ENCODE measurements around the gene FHL1. TPM values are rescaled to one million over a fixed set of nuclear protein-coding genes. Genes with fewer than 3 reads are reported as not detected.

Gene FHL1
- total and polyA plus RNA-seq, 12 donors = 367 to 3,919 (median 2,586) TPM

- ATAC-seq (no peak), DNase-seq (no peak)
- no peak for TF ChIP-seq CTCF (IDR thresholded peaks at IDR 0.05)
- intact Hi-C loops (cut with DNase I) = no loop called here
- Histone ChIP-seq H3K27me3 (peaks cover 0 to 16% (median 0%) of the 10 kb centered on the region in 7 donors), H3K27ac (peak overlapping the region in 8 of 10 donors; percentile 20 to 92 (median 84)), H3K4me1 (peaks cover 6 to 72% (median 43%) of the 10 kb centered on the region in 9 donors), H3K4me3 (peak overlapping the region in 5 of 10 donors; percentile 7 to 54 (median 46)), H3K36me3 (peaks cover 0 to 19% (median 0%) of the 10 kb centered on the region in 9 donors), H3K9me3 (no peaks in the 10 kb centered on the region)
- 64 to 68% methylated on average over 5 of the region's 5 CpGs for WGBS, 2 donors
Observed at GRCh38 chrX:136202889-136203288, 55.6 kb downstream of the FHL1 start.

- Histone ChIP-seq H3K27ac (peak overlapping the region in 9 of 10 donors; percentile 57 to 92 (median 80)), H3K9me3 (no peaks in the 10 kb centered on the region), H3K4me1 (peaks cover 6 to 77% (median 46%) of the 10 kb centered on the region in 9 donors), H3K27me3 (peaks cover 0 to 10% (median 0%) of the 10 kb centered on the region in 7 donors), H3K36me3 (peaks cover 0 to 25% (median 0%) of the 10 kb centered on the region in 9 donors), H3K4me3 (peak overlapping the region in 4 of 10 donors; percentile 20 to 54 (median 35))
- intact Hi-C loops (cut with DNase I) = no loop called here
- ATAC-seq (no peak), DNase-seq (no peak)
- TF ChIP-seq CTCF (IDR thresholded peaks at IDR 0.05) = no peak
Observed at GRCh38 chrX:136203438-136203837, 56.1 kb downstream of the FHL1 start.

- WGBS, 2 donors = 21% methylated on average over 3 of the region's 3 CpGs
- no peak for TF ChIP-seq CTCF (IDR thresholded peaks at IDR 0.05)
- no peak for ATAC-seq
- Histone ChIP-seq H3K4me1 (peaks cover 7 to 82% (median 48%) of the 10 kb centered on the region in 9 donors), H3K36me3 (peaks cover 0 to 28% (median 0%) of the 10 kb centered on the region in 9 donors), H3K27me3 (peaks cover 0 to 6% (median 0%) of the 10 kb centered on the region in 7 donors), H3K4me3 (peak overlapping the region in 5 of 10 donors; percentile 24 to 54 (median 39)), H3K27ac (peak overlapping the region; percentile 10 to 92 (median 76)), H3K9me3 (no peaks in the 10 kb centered on the region)
- DNase-seq = no peak
- intact Hi-C loops (cut with DNase I) = no loop called here
Observed at GRCh38 chrX:136203951-136204350, 56.6 kb downstream of the FHL1 start.

GRCh38 chrX:136204571-136204970 is 57.2 kb downstream of the FHL1 start:
- Histone ChIP-seq H3K4me1 (peaks cover 9 to 87% (median 48%) of the 10 kb centered on the region in 9 donors), H3K36me3 (peaks cover 0 to 31% (median 0%) of the 10 kb centered on the region in 9 donors)
- peak in 1 of 2 donors; percentile 64 for DNase-seq

More at GRCh38 chrX:136204571-136204970, 57.2 kb downstream of the FHL1 start:
- intact Hi-C loops (cut with DNase I) = no loop called here
- no peak for TF ChIP-seq CTCF (IDR thresholded peaks at IDR 0.05)
- Histone ChIP-seq H3K27ac (peak overlapping the region; percentile 10 to 92 (median 76)), H3K27me3 (peaks cover 0 to 6% (median 0%) of the 10 kb centered on the region in 7 donors), H3K9me3 (no peaks in the 10 kb centered on the region), H3K4me3 (peak overlapping the region in 6 of 10 donors; percentile 18 to 54 (median 36))
- 7 to 24% methylated on average over 2 of the region's 2 CpGs for WGBS, 2 donors
- ATAC-seq = peak; percentile 18 to 72 (median 55)

Data from heart right ventricle (tissue), 16 donors.